Fibroblast of upper back skin (primary cell): ENCODE measurements around the gene ID1.
"Not testable (repeated sequence)": the region's sequence is repeated elsewhere in the genome, so short reads cannot be mapped to it uniquely, and the experiment has no call there.

Source experiments
- DNase-seq: peaks from one replicate; pipeline ENCODE4 v3.0.0-alpha.2; 2013

ID1 gene

DNA sequence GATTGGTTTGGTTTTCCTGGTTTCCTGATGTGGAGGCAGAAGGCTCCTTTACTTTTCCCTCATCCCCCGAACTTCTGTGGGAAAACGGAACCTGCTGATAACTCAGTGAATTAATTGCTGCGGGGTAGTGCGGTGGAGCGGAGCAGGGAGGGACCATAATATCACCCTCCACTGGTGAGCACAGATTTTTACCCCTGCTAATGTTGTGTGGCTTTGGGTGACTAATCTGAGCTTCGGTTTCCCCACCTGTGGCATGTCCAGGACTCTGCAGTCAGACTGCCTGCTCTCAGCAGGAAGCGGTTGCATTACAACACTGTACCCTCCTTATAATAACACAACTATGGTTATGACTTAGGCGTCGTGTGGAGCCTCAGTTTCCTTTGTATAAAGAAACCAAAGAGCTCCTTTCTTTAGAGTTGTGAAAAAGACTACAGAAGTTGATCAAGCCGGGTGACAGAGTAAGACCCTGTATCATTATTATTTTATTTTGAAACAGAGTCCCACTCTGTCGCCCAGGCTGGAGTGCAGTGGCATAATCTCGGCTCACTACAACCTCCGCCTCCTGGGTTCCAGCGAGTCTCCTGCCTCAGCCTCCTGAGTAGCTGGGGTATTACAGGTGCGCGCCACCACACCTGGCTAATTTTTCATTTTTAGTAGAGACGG lies 2.2 kb upstream of the ID1 start:
- DNase-seq, result peak; percentile 69

DNA sequence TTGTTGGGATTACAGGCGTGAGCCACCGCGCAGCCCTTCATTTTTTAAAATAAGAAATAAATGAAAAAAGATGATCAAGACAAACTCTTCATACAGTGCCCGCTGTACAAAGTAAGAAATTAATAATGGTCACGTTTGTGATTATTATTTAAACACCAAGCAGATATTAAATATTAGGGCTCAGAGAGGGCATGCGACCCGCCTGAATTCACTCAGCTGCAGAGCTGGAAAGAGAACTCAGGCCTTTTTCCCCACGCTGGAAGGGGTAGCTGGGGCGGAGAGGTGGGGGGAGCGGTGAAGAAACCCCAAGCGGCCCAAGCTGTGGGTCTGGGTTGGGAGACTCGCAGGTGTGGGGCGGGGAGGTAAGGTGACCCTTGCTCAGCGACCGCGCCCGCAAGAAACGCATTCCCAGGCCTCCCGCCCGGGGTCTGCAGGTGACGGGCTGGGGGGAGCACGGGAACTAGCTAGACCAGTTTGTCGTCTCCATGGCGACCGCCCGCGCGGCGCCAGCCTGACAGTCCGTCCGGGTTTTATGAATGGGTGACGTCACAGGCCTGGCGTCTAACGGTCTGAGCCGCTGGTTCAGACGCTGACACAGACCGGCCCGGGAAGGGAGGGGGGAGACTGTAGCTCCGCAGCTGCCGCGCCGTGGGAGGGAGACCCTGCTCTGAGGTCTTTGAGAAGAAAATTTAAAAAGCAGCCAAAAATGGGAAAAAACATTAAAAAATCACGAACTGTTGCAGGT lies 1.1 kb upstream of the ID1 start:
- peak; percentile 93 for DNase-seq

DNA sequence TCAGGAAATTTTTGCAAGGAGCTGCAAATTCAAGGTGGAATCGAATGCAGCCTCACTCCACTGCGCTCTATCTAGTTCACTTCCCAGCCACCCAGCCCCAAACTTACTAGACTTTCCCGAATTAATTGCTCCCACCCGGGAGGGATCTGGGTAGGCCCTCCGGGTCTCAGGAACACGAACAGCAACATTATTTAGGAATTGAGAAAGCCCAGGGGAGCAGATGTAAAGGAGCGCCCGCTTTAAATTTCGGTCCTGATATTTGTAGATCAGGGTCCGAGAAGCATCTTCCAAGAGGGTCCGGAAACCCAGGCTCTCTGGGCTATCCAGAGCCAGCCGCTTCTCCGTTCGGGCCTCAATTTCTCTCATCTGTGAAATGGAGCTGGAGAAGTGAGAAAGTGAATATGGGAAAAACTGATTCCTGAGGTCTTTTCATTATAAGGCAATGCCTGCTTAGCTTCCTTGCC lies 490 bp upstream of the ID1 start:
- no peak for DNase-seq

- no peak for DNase-seq
Measured at GRCh38 chr20:31605902-31606803, 1.1 kb downstream of the ID1 start.

- peak; percentile 79 for DNase-seq
Measured at GRCh38 chr20:31606804-31607639, 1.9 kb downstream of the ID1 start.

- DNase-seq, result no peak
Measured at GRCh38 chr20:31607640-31608250, 2.7 kb downstream of the ID1 start.

- DNase-seq, result peak; percentile 60
Measured at GRCh38 chr20:31608251-31608945, 3.3 kb downstream of the ID1 start.

- DNase-seq, result not testable (repeated sequence)
Measured at GRCh38 chr20:31612271-31612640, 7.2 kb downstream of the ID1 start.

DNA sequence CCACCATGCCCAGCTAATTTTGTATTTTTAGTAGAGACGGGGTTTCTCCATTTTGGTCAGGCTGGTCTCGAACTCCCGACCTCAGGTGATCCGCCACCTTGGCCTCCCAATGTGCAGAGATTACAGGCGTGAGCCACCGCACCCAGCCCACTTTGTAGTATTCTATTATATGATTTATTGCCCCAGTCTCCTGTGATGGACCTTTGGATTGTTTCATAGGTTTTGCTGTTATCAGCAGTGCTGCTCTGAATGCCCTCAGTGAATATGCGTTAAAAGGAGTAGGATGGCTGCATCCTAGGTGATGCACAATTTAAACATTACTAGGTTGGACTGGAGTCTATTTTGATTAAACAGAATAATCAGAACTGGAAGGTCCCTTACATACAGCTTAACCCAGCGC lies 10.3 kb downstream of the ID1 start:
- DNase-seq, result no peak

DNA sequence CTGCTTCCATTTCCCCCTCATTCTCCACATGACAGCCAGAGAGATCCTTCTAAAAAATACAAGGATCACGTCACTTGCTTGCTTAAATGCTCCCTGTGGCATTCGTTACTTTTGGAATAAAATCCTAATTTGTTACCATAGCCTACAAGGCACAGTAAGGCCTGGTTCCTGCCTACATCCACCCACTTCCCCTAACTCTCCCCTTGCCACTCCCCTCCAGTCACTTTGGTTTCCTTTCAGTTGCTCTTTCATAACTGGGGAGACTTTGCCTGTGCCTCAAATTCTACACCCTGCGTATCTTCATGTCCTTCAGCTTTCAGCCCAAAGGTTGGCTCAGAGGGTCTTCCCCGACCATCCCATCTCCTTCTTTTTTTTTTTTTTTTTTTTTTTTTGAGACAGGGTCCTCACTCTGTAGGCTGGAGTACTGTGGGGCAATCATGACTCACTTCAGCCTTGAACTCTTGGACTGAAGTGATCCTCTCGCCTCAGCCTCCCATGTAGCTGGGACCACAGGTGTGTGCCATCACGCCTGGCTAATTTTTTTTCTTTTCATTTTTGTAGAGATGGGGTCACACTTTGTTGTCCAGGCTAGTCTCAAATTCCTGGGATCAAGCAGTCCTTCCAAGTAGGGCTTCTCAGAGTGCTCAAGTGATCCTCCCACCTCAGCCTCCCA lies 12.5 kb downstream of the ID1 start:
- no peak for DNase-seq

DNA sequence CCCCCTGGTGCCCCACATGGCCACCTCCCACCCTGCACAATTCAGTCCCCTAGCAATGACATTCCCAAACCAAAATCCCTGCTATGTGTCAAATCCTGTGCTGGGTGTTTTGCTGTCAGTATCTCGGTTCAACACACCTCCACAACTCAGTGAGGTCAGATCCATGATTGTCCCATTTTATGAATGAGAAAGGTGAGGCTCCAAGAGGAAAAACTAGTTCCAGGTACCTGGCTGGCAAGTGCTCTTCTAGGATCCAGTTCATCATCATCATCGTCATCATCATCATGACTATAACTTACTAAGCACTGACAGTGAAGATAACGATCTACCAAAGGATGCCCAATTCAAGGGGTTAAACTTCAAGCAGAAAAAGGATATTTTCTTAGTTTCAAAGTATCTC lies 15.2 kb downstream of the ID1 start:
- DNase-seq, result no peak

GRCh38 chr20:31623123-31623505 lies 18.0 kb downstream of the ID1 start:
- DNase-seq, result not testable (repeated sequence)

DNA sequence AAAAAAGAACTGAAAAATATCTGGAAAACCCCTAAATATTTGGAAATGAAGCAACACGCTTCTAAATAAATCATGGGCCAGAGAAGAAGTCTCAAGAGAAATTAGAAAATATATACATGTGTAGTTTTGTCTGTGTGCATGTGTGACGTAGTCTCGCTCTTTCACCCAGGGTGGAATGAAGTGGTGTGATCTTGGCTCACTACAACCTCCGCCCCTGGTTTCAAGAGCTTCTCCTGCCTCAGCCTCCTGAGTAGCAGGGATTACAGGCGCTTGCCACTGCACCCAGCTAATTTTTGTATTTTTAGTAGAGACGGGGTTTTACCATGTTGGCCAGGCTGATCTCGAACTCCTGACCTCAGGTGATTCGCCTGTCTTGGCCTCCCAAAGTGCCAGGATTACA lies 21.4 kb downstream of the ID1 start:
- not testable (repeated sequence) for DNase-seq

DNA sequence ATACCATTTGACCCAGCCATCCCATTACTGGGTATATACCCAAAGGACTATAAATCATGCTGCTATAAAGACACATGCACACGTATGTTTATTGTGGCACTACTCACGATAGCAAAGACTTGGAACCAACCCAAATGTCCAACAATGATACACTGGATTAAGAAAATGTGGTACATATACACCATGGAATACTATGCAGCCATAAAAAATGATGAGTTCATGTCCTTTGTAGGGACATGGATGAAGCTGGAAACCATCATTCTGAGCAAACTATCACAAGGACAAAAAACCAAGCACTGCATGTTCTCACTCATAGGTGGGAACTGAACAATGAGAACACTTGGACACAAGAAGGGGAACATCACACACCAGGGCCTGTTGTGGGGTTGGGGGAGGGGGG lies 23.0 kb downstream of the ID1 start:
- not testable (repeated sequence) for DNase-seq

DNA sequence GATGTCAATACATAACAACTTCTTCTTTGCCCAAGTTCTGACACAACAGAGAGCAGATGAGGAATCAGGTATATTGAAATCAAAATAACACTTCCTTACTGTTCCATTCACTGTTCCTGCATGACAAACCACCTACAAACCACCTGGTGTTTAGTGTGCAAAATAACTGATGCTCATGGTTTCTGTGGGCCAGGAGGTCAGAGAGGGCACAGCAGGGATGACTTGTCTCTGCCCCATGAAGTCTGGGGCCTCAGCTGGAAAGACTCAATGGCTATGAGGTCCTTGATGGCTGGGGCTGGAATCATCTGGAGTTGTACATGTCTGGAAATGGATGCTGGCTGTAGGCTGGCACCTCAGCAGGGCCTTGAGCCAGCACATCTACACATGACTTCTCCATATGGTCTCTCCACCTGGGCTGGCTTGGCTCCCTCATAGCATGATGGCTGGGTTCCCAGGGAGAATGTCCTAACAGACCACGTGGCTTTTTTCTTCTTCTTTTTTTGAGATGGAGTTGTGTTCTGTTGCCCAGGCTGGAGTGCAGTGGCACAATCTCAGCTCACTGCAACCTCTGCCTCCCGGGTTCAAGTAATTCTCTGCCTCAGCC lies 25.2 kb downstream of the ID1 start:
- DNase-seq, result no peak

DNA sequence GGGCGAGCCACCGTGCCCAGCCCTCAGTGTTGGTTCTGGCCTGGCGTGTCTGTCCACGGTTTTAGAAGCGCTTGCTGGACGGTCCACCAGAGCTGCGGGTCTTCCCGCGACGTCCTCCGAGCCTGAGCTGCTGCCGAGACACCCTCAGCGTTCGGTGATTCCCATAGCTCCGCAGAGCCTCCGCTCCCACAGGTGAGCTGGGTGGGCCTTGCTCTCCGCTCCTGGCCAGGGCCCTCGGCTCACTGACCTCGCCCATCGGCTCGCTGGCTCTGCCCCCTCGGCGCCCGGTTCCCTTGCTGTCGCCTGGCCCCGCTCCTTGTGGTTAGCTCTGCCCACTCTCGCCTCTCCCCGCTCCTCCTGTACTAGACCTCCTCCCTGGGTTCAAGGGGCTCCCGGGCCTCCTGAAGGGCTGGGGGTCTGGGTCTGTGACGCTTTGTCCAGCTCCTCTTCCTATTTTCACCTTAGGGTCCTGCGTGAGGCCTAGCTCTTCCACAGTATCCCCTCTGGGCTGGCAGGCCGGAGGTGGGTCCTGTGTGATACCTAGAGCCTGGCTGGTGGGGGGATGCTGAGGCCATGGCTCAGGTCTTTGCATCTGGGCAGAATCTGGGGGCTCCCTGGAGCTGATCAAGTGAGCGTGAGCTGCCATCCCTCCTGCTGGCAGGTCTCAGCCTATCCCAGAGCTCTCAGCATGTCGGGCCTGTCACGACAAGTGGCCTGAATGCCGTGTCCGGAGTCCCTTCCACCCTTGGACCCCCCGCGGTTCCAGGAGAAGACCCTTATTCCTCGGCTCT lies 27.7 kb downstream of the ID1 start:
- DNase-seq, result no peak

GRCh38 chr20:31633339-31633914 lies 28.3 kb downstream of the ID1 start:
- DNase-seq, result no peak

- DNase-seq, result no peak
Measured at GRCh38 chr20:31637660-31638059, 32.6 kb downstream of the ID1 start, which contains the start of gene COX4I2. Gene COX4I2, plus strand, starts transcription at chr20:31637912. Its CDS starts 1,106 bp downstream, at chr20:31639018.

DNA sequence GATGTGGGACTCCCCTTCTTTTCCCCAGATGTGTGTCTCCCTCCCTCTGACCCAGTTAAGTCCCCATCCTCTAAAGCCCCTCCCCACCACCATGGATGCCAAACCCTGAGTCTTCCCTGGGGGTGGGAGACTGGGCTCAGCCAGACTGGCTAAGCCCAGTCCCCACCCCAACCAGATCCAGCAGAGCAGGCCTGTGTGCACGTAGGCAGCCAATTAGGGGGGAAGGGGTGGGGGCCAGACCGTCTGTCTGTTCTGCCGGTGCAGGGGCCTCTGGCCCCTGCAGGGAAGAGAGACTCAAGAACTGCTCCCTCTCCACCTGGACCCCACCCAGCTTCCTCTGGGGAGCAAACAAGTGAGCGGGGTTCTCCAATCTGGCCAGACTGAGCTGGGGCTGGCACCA lies 33.2 kb downstream of the ID1 start:
- no peak for DNase-seq
